Stimulated activated memory B cell treated with anti-CD40 and anti-IgM and Interleukin-4, amounts not matched to agents 10 μg/mL and 1 μg/mL and 100 μg/mL, for 72 hours (primary cell): ENCODE data around the gene DENND2C.

Experiments used
- ATAC-seq: fragments of 150-1000 bp; cut with Tn5 transposase; 2 replicates; pipeline ENCODE4 v1.10.0; 2021
- H3K27ac Mint-ChIP-seq: one replicate; pipeline ENCODE4 v1.8.0; 2022; ENCODE audit warnings: mild to moderate bottlenecking, mixed read lengths
- H3K27me3 Mint-ChIP-seq: one replicate; pipeline ENCODE4 v1.8.0; 2022; ENCODE audit warnings: mixed read lengths
- H3K36me3 Mint-ChIP-seq: one replicate; pipeline ENCODE4 v1.8.0; 2022; ENCODE audit warnings: mixed read lengths
- H3K4me1 Mint-ChIP-seq: one replicate; pipeline ENCODE4 v1.8.0; 2022; ENCODE audit warnings: mixed read lengths
- H3K4me3 Mint-ChIP-seq: one replicate; pipeline ENCODE4 v1.8.0; 2022; ENCODE audit warnings: mild to moderate bottlenecking, moderate library complexity, mixed read lengths
- H3K9me3 Mint-ChIP-seq: one replicate; pipeline ENCODE4 v1.8.0; 2022; ENCODE audit warnings: mixed read lengths

DENND2C gene

GRCh38 chr1:114550336-114550735, 119.5 kb downstream of the DENND2C start:
- no peak for ATAC-seq
- Mint-ChIP-seq H3K27me3 (no peaks in the 10 kb centered on the region), H3K36me3 (no peaks in the 10 kb centered on the region), H3K9me3 (no peaks in the 10 kb centered on the region), H3K27ac (no peak overlapping the region), H3K4me3 (no peak overlapping the region), H3K4me1 (no peaks in the 10 kb centered on the region)

- H3K4me3 Mint-ChIP-seq = no peak overlapping the region
- peaks cover 6% of the 10 kb centered on the region for H3K27me3 Mint-ChIP-seq
- no peak for ATAC-seq
- peaks cover 7% of the 10 kb centered on the region for H3K36me3 Mint-ChIP-seq
- H3K27ac Mint-ChIP-seq = no peak overlapping the region
- H3K4me1 Mint-ChIP-seq = no peaks in the 10 kb centered on the region
- no peaks in the 10 kb centered on the region for H3K9me3 Mint-ChIP-seq
Observed at GRCh38 chr1:114549137-114549536, 120.7 kb downstream of the DENND2C start.

- no peak overlapping the region for H3K27ac Mint-ChIP-seq
- H3K27me3 Mint-ChIP-seq = peaks cover 10% of the 10 kb centered on the region
- ATAC-seq = no peak
- no peaks in the 10 kb centered on the region for H3K9me3 Mint-ChIP-seq
- H3K36me3 Mint-ChIP-seq = peaks cover 9% of the 10 kb centered on the region
- no peaks in the 10 kb centered on the region for H3K4me1 Mint-ChIP-seq
- no peak overlapping the region for H3K4me3 Mint-ChIP-seq
Observed at GRCh38 chr1:114547076-114547475, 122.8 kb downstream of the DENND2C start.

- Mint-ChIP-seq H3K27ac (no peak overlapping the region), H3K9me3 (no peaks in the 10 kb centered on the region), H3K4me3 (no peak overlapping the region), H3K4me1 (no peaks in the 10 kb centered on the region), H3K27me3 (peaks cover 10% of the 10 kb centered on the region), H3K36me3 (peaks cover 9% of the 10 kb centered on the region)
- ATAC-seq = no peak
Observed at GRCh38 chr1:114545796-114546195, 124.1 kb downstream of the DENND2C start.

- H3K36me3 Mint-ChIP-seq = peaks cover 9% of the 10 kb centered on the region
- H3K4me1 Mint-ChIP-seq = no peaks in the 10 kb centered on the region
- no peak overlapping the region for H3K27ac Mint-ChIP-seq
- no peak overlapping the region for H3K4me3 Mint-ChIP-seq
- ATAC-seq = no peak
- peaks cover 10% of the 10 kb centered on the region for H3K27me3 Mint-ChIP-seq
- no peaks in the 10 kb centered on the region for H3K9me3 Mint-ChIP-seq
Observed at GRCh38 chr1:114545315-114545714, 124.5 kb downstream of the DENND2C start.

DNA sequence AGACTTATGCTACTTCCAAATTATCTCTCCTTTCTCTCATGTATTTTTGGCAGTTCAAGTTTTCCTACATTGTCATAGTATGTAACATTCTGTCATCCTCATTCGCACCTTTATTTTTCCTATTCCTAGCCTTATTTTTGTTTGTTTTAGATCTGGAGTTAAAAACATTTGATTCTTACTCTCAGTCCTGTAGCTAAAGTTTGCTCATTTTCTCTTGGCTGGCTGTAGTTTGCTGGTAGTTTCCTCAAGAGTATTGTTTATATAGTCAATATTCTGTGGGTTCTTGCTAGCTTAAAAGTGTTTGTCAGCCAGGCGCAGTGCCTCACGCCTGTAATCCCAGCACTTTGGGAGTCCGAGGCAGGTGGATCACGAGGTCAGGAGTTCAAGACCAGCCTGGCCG, 129.0 kb downstream of the DENND2C start:
- H3K9me3 Mint-ChIP-seq = no peaks in the 10 kb centered on the region
- no peak for ATAC-seq

GRCh38 chr1:114540272-114540671, 129.6 kb downstream of the DENND2C start:
- peaks cover 10% of the 10 kb centered on the region for H3K27me3 Mint-ChIP-seq
- peaks cover 9% of the 10 kb centered on the region for H3K36me3 Mint-ChIP-seq
- H3K9me3 Mint-ChIP-seq = no peaks in the 10 kb centered on the region
- H3K4me1 Mint-ChIP-seq = no peaks in the 10 kb centered on the region
- H3K27ac Mint-ChIP-seq = no peak overlapping the region
- H3K4me3 Mint-ChIP-seq = no peak overlapping the region
- no peak for ATAC-seq

More for the DNA sequence above, 129.0 kb downstream of the DENND2C start:
- Mint-ChIP-seq H3K27me3 (peaks cover 10% of the 10 kb centered on the region), H3K36me3 (peaks cover 9% of the 10 kb centered on the region), H3K27ac (no peak overlapping the region), H3K4me1 (no peaks in the 10 kb centered on the region), H3K4me3 (no peak overlapping the region)

GRCh38 chr1:114536043-114536442, 133.8 kb downstream of the DENND2C start:
- no peak overlapping the region for H3K27ac Mint-ChIP-seq
- H3K4me1 Mint-ChIP-seq = peaks cover 4% of the 10 kb centered on the region
- no peaks in the 10 kb centered on the region for H3K36me3 Mint-ChIP-seq
- H3K9me3 Mint-ChIP-seq = no peaks in the 10 kb centered on the region
- H3K4me3 Mint-ChIP-seq = no peak overlapping the region
- no peaks in the 10 kb centered on the region for H3K27me3 Mint-ChIP-seq
- ATAC-seq = no peak

- Mint-ChIP-seq H3K4me1 (peaks cover 4% of the 10 kb centered on the region), H3K27ac (no peak overlapping the region), H3K27me3 (no peaks in the 10 kb centered on the region), H3K36me3 (no peaks in the 10 kb centered on the region), H3K9me3 (no peaks in the 10 kb centered on the region), H3K4me3 (no peak overlapping the region)
- no peak for ATAC-seq
Observed at GRCh38 chr1:114535401-114535800, 134.4 kb downstream of the DENND2C start.
